ENCODE data around the gene HYAL3. TPM values are rescaled to one million over a fixed set of nuclear protein-coding genes. Genes with fewer than 3 reads are reported as not detected.

Gene HYAL3
- total and polyA plus RNA-seq, 2 of the 13 experiments (the other 11 are each of a cell fraction or from before 2014, with no cell fraction given) = 5.5 to 10.4 TPM

DNA sequence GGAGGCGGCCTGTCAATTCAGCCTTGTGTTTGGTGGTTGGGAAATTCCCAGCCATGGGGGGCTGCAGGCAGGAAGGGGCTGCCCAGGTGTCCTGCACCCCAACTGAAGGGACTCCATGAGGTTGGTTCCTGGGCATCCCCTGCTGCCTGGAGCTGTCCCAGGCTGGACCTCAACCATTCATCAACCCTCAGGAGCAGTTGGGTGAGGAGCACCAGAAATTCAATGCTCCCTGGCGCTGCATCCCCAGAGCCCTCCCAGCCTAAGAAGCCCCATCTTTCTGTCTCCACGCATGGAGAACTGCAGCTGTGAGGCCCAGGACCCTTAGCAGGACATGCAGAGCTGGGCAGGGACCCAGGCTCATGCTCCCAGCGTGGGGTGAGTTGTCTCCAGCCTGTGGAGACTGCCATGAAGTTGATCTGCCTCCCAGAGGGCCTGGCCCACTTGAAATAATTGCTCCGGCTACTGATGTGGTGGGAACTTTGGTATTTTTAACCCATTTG is 38.2 kb downstream of the HYAL3 start:
- Histone ChIP-seq H3K4me3 (replicated peaks in 1 of 3; ENCODE audit: insufficient read depth in 1 of 3, low read depth in 2 of 3, low read length in 3 of 3) (peak overlapping the region; percentile 50 to 76 (median 62); a peak in 5 of 6 replicates), H3K9me3 (ENCODE audit: low read length) (no peaks in the 10 kb centered on the region), H3K27ac (ENCODE audit: extremely low read length, insufficient read depth, low read length) (peak overlapping the region; percentile 99), H3K4me2 (ENCODE audit: low read depth, low read length) (peak overlapping the region; percentile 97), H3K27me3 (ENCODE audit: control insufficient read depth in 1 of 2, insufficient read depth in 2 of 2, low read length in 2 of 2) (no peaks in the 10 kb centered on the region), H3K4me1 (ENCODE audit: insufficient read depth, low read length) (peaks cover 67% of the 10 kb centered on the region), H2AFZ (ENCODE audit: low read length) (no peak overlapping the region), H3K36me3 (replicated peaks in 1 of 2; ENCODE audit: control insufficient read depth in 1 of 2, insufficient read depth in 2 of 2, low read length in 2 of 2) (peaks cover 12 to 23% of the 10 kb centered on the region in 2 experiments), H4K20me1 (ENCODE audit: insufficient read depth, low read length) (no peaks in the 10 kb centered on the region), H3K9ac (ENCODE audit: insufficient read depth, low read depth, low read length) (peak overlapping the region; percentile 94), H3K79me2 (ENCODE audit: insufficient read depth, low read length) (peaks cover 12% of the 10 kb centered on the region)
- in situ Hi-C loops (cut with HindIII; ENCODE audit: extremely low pct_ligation_motif_present, low pct_unique_long_range_greater_than_20kb) (loop anchor here (5.0 kb wide), 1 partner anchor 61 kb away; the partner anchor contains the start of gene HYAL2), intact Hi-C loops (cut with micrococcal nuclease; ENCODE audit: unreplicated experiment) (loop anchor here (1.0 to 5.0 kb wide), 2 partner anchors 12 to 41 kb away; partner anchors contain the start of gene HYAL1)
- ATAC-seq (no peak; the same call in 2 of the 3 replicates), DNase-seq (ENCODE audit: low spot score) (no peak), FAIRE-seq (no peak)
- CTCF ChIA-PET (ENCODE audit: low intra/inter-chr PET ratio, low total read pairs) = interaction anchor here (1.2 to 3.0 kb wide), 2 partner anchors 9 to 12 kb away, joined by 3 to 81 read pairs; no protein-coding TSS in a partner anchor
- BruUV-seq (replicated peaks) = no TSS peak
- POLR2A ChIA-PET = interaction anchor here (1.4 to 8.0 kb wide), 15 partner anchors 10 to 76 kb away, joined by 4 to 155 read pairs (median 13); partner anchors contain the start of genes GNAI2, HYAL1, HYAL3 and IFRD2
- 0% methylated on average over 1 of the region's 5 CpGs for WGBS (ENCODE audit: low lambda C conversion rate)
- TF ChIP-seq, protein P1, sequence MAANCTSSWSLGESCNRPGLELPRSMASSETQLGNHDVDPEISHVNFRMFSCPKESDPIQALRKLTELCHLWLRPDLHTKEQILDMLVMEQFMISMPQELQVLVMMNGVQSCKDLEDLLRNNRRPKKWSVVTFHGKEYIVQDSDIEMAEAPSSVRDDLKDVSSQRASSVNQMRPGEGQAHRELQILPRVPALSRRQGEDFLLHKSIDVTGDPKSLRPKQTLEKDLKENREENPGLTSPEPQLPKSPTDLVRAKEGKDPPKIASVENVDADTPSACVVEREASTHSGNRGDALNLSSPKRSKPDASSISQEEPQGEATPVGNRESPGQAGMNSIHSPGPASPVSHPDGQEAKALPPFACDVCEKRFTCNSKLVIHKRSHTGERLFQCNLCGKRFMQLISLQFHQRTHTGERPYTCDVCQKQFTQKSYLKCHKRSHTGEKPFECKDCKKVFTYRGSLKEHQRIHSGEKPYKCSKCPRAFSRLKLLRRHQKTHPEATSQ (CRISPR knock-in tag; IDR thresholded peaks at IDR 0.05; ENCODE audit: borderline replicate concordance) = no peak
- TF ChIP-seq, protein P2, sequence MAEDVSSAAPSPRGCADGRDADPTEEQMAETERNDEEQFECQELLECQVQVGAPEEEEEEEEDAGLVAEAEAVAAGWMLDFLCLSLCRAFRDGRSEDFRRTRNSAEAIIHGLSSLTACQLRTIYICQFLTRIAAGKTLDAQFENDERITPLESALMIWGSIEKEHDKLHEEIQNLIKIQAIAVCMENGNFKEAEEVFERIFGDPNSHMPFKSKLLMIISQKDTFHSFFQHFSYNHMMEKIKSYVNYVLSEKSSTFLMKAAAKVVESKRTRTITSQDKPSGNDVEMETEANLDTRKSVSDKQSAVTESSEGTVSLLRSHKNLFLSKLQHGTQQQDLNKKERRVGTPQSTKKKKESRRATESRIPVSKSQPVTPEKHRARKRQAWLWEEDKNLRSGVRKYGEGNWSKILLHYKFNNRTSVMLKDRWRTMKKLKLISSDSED (CRISPR knock-in tag; IDR thresholded peaks at IDR 0.05) = peak; percentile 30; the same call in 1 of the 2 replicates
- TF ChIP-seq GABPA (IDR thresholded peaks at IDR 0.05; ENCODE audit: low read depth, low read length) (no peak), GABPA (CRISPR knock-in tag; IDR thresholded peaks at IDR 0.05; ENCODE audit: low read depth) (0 out of 2 replicates have a peak, but pooled peaks have one; percentile 7), MEIS1 (CRISPR knock-in tag; IDR thresholded peaks at IDR 0.05; ENCODE audit: borderline replicate concordance) (0 out of 2 replicates have a peak, but pooled peaks have one; percentile 13), FOXA1 (IDR thresholded peaks at IDR 0.05) (no peak), FOXA1 (CRISPR knock-in tag; IDR thresholded peaks at IDR 0.05) (0 out of 2 replicates have a peak, but pooled peaks have one; percentile 7), AGO2 (optimal IDR thresholded peaks at IDR 0.05; ENCODE audit: low read depth, low read length) (peak; percentile 13), ZNF317 (CRISPR knock-in tag; IDR thresholded peaks at IDR 0.05) (no peak), ZSCAN29 (CRISPR knock-in tag; conservative IDR thresholded peaks at IDR 0.05) (0 out of 2 replicates have a peak, but pooled peaks have one; percentile 12)
- TF ChIP-seq, protein P3, sequence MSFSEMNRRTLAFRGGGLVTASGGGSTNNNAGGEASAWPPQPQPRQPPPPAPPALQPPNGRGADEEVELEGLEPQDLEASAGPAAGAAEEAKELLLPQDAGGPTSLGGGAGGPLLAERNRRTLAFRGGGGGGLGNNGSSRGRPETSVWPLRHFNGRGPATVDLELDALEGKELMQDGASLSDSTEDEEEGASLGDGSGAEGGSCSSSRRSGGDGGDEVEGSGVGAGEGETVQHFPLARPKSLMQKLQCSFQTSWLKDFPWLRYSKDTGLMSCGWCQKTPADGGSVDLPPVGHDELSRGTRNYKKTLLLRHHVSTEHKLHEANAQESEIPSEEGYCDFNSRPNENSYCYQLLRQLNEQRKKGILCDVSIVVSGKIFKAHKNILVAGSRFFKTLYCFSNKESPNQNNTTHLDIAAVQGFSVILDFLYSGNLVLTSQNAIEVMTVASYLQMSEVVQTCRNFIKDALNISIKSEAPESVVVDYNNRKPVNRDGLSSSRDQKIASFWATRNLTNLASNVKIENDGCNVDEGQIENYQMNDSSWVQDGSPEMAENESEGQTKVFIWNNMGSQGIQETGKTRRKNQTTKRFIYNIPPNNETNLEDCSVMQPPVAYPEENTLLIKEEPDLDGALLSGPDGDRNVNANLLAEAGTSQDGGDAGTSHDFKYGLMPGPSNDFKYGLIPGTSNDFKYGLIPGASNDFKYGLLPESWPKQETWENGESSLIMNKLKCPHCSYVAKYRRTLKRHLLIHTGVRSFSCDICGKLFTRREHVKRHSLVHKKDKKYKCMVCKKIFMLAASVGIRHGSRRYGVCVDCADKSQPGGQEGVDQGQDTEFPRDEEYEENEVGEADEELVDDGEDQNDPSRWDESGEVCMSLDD (CRISPR knock-in tag; IDR thresholded peaks at IDR 0.05; ENCODE audit: borderline replicate concordance) = peak; percentile 83; the same call in 1 of the 2 replicates
- TF ChIP-seq, protein P4, sequence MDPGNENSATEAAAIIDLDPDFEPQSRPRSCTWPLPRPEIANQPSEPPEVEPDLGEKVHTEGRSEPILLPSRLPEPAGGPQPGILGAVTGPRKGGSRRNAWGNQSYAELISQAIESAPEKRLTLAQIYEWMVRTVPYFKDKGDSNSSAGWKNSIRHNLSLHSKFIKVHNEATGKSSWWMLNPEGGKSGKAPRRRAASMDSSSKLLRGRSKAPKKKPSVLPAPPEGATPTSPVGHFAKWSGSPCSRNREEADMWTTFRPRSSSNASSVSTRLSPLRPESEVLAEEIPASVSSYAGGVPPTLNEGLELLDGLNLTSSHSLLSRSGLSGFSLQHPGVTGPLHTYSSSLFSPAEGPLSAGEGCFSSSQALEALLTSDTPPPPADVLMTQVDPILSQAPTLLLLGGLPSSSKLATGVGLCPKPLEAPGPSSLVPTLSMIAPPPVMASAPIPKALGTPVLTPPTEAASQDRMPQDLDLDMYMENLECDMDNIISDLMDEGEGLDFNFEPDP (CRISPR knock-in tag; conservative IDR thresholded peaks at IDR 0.05) = 0 out of 2 replicates have a peak, but pooled peaks have one; percentile 81
- TF ChIP-seq, protein P5, sequence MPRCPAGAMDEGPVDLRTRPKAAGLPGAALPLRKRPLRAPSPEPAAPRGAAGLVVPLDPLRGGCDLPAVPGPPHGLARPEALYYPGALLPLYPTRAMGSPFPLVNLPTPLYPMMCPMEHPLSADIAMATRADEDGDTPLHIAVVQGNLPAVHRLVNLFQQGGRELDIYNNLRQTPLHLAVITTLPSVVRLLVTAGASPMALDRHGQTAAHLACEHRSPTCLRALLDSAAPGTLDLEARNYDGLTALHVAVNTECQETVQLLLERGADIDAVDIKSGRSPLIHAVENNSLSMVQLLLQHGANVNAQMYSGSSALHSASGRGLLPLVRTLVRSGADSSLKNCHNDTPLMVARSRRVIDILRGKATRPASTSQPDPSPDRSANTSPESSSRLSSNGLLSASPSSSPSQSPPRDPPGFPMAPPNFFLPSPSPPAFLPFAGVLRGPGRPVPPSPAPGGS (CRISPR knock-in tag; IDR thresholded peaks at IDR 0.05) = 0 out of 2 replicates have a peak, but pooled peaks have one; percentile 9
